Activated CD8-positive, alpha-beta T cell treated with anti-CD3 and anti-CD28 coated beads for 36 hours (primary cell): ENCODE data around the gene POLG2. TPM values are rescaled to one million over a fixed set of nuclear protein-coding genes. Genes with fewer than 3 reads are reported as not detected.
"Not testable (repeated sequence)": the region's sequence is repeated elsewhere in the genome, so short reads cannot be mapped to it uniquely, and the experiment has no call there.

ENCODE experiments used
- ATAC-seq: fragments of 200-7000 bp; cut with Tn5 transposase; one replicate; pipeline ENCODE4 v1.10.0; 2021; ENCODE audit warnings: mild to moderate bottlenecking, moderate library complexity
- CTCF ChIA-PET: fragments of 350-600 bp; sonication (Branson Sonifier 250); formaldehyde crosslinking; loops from one replicate; lab custom pipeline; 2021; ENCODE audit warnings: antibody characterized with exemption; lab: Charles Lee
- POLR2A ChIA-PET: fragments of 350-600 bp; sonication (Branson Sonifier 250); formaldehyde crosslinking; loops from one replicate; lab custom pipeline; 2021; ENCODE audit warnings: antibody characterized with exemption; lab: Charles Lee
- DNase-seq: peaks from one replicate; pipeline ENCODE4 v3.0.0-alpha.2; 2020
- H3K27ac Mint-ChIP-seq: one replicate; pipeline ENCODE4 v1.8.0; 2021; ENCODE audit warnings: mild to moderate bottlenecking, mixed read lengths
- H3K27me3 Mint-ChIP-seq: one replicate; pipeline ENCODE4 v1.8.0; 2021; ENCODE audit warnings: mixed read lengths
- H3K36me3 Mint-ChIP-seq: one replicate; pipeline ENCODE4 v1.8.0; 2021; ENCODE audit warnings: low read depth, mixed read lengths
- H3K4me1 Mint-ChIP-seq: one replicate; pipeline ENCODE4 v1.8.0; 2021; ENCODE audit warnings: low read depth, mixed read lengths
- H3K4me3 Mint-ChIP-seq: one replicate; pipeline ENCODE4 v1.8.0; 2021; ENCODE audit warnings: mild to moderate bottlenecking, moderate library complexity, mixed read lengths
- H3K9me3 Mint-ChIP-seq: one replicate; pipeline ENCODE4 v1.8.0; 2021; ENCODE audit warnings: mixed read lengths
- intact Hi-C: fragments of 100-400 bp; cut with micrococcal nuclease; formaldehyde crosslinking; loops from one replicate; pipeline ENCODE4 v1.10.0; 2022
- total RNA-seq, 2 experiments: library from RNA; stranded (reverse); gene quantifications; one replicate each; pipeline ENCODE4 v1.2.3, GENCODE V29; 2021
- TF ChIP-seq, protein P1 (sequence below): fragments of 200-600 bp; IDR thresholded peaks from one replicate; pipeline ENCODE4 v1.8.0; 2022; ENCODE audit warnings: antibody characterized with exemption, mild to moderate bottlenecking

Gene POLG2
- total RNA-seq, 2 experiments from 2014 or later, result 37.3 to 41.1 TPM

DNA sequence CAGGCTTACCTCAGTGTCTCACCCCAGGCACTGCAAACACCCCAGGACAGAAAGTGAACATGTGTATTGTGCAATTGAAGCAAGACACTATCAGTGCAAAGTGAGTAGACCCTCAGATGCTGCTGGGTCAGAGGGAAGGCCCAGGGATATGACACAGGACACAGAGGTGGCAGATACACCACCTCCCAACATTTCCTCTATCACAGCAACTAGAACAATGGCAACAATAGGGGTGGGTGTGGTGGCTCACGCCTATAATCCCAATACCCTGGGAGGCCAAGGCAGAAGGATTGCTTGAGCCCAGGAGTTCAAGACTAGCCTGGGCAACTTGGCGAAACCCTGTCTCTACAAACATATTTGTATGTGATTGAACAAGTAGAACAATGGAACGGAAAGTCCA lies 25.4 kb downstream of the POLG2 start:
- Mint-ChIP-seq H3K27me3 (no peaks in the 10 kb centered on the region), H3K9me3 (no peaks in the 10 kb centered on the region), H3K4me3 (no peak overlapping the region), H3K36me3 (no peaks in the 10 kb centered on the region), H3K27ac (no peak overlapping the region), H3K4me1 (no peaks in the 10 kb centered on the region)
- TF ChIP-seq, protein P1, sequence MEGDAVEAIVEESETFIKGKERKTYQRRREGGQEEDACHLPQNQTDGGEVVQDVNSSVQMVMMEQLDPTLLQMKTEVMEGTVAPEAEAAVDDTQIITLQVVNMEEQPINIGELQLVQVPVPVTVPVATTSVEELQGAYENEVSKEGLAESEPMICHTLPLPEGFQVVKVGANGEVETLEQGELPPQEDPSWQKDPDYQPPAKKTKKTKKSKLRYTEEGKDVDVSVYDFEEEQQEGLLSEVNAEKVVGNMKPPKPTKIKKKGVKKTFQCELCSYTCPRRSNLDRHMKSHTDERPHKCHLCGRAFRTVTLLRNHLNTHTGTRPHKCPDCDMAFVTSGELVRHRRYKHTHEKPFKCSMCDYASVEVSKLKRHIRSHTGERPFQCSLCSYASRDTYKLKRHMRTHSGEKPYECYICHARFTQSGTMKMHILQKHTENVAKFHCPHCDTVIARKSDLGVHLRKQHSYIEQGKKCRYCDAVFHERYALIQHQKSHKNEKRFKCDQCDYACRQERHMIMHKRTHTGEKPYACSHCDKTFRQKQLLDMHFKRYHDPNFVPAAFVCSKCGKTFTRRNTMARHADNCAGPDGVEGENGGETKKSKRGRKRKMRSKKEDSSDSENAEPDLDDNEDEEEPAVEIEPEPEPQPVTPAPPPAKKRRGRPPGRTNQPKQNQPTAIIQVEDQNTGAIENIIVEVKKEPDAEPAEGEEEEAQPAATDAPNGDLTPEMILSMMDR, result no peak
- no peak for ATAC-seq
- intact Hi-C loops, result no loop called here
- DNase-seq, result no peak
- POLR2A ChIA-PET, result no interaction called here
- CTCF ChIA-PET, result interaction anchor here (1.2 kb wide), 1 partner anchor 50 kb away, joined by 3 read pairs; no protein-coding TSS in a partner anchor

DNA sequence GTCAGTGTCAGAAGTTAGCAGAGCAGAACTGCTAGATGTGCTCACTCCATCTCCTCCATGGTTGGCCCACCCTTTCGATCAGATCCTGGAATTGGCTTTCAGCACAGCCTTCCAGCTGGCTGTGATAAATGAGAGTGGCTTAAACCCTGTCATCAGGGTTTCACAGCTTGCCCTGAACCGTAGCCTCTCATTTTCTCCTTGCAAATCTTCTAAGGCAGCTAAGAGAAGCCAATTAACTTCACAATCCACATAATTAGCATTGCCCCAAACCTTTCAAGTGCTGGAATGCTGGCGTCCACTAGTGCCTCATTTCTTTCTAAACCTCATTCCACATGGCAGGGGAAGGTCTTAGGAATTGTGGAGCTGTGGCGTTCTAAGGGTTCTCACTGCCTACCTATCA lies 26.2 kb downstream of the POLG2 start:
- Mint-ChIP-seq H3K27me3 (no peaks in the 10 kb centered on the region), H3K9me3 (no peaks in the 10 kb centered on the region), H3K27ac (no peak overlapping the region), H3K4me1 (no peaks in the 10 kb centered on the region), H3K4me3 (no peak overlapping the region), H3K36me3 (no peaks in the 10 kb centered on the region)
- no peak for DNase-seq
- ChIA-PET POLR2A (no interaction called here), CTCF (interaction anchor here (1.0 kb wide), 1 partner anchor 179 kb away, joined by 3 read pairs; no protein-coding TSS in a partner anchor)
- ATAC-seq, result no peak
- intact Hi-C loops, result no loop called here
- TF ChIP-seq, protein P1, result no peak

DNA sequence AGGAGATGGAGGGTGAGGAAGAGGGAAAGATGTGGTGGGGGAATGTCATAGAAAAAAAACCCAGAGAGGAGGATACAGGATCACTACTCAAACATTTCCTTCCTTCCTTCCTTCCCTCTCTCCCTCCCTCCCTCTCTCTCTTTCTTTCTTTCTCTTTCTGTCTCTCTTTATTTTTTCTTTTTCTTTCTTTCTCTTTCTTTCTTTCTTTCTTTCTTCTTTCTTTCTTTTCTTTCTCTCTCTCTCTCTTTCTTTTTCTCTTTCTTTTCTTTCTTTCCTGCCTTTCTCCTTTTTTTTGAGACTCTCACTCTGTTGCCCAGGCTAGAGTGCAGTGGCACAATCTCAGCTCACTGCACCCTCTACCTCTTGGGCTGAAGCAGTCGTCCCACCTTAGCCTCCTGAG lies 30.0 kb downstream of the POLG2 start:
- DNase-seq, H3K27me3 Mint-ChIP-seq, H3K4me1 Mint-ChIP-seq, intact Hi-C loops, H3K4me3 Mint-ChIP-seq, H3K9me3 Mint-ChIP-seq, H3K36me3 Mint-ChIP-seq, POLR2A ChIA-PET, ATAC-seq, H3K27ac Mint-ChIP-seq: not testable (repeated sequence)
- TF ChIP-seq, protein P1, result peak; percentile 27
- CTCF ChIA-PET, result interaction anchor here (1.2 to 1.5 kb wide), 2 partner anchors 11 to 47 kb away, joined by 4 to 7 read pairs; no protein-coding TSS in a partner anchor

DNA sequence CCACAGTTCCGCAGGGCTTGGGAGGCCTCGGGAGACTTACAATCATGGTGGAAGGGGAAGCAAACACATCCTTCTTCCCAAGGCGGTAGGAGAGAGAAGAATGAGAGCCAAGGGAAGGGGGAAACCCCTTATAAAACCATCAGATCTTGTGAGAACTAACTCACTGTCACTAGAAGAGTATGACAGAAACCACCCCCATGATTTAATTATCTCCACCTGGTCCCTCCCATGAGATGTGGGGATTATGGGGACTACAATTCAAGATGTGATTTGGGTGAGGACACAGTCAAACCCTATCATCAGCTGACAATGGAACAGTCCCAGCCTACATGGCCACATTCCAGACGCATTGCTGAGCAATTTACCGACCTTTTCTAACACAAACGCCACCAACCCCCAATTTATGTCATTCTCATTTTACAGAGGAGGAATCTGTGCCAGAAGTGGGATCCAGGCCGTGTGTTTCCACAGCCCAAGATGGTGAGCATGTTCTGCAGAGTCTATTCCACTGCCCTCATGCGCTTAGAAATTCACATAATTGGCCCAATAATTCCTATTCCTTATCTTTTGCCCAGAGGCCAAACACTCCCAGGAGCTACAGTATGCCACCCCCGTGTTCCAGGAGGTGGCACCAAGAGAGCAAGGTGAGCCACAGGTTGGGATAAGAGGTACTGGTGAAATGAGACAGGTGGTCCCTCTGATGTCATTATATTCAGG lies 30.7 kb downstream of the POLG2 start:
- Mint-ChIP-seq H3K9me3 (no peaks in the 10 kb centered on the region), H3K4me1 (no peaks in the 10 kb centered on the region), H3K27me3 (no peaks in the 10 kb centered on the region), H3K36me3 (no peaks in the 10 kb centered on the region), H3K4me3 (no peak overlapping the region), H3K27ac (no peak overlapping the region)
- ChIA-PET CTCF (interaction anchor here (1.5 kb wide), 1 partner anchor 47 kb away, joined by 7 read pairs; no protein-coding TSS in a partner anchor), POLR2A (no interaction called here)
- TF ChIP-seq, protein P1, result no peak
- DNase-seq (no peak), ATAC-seq (no peak)
- intact Hi-C loops, result no loop called here

DNA sequence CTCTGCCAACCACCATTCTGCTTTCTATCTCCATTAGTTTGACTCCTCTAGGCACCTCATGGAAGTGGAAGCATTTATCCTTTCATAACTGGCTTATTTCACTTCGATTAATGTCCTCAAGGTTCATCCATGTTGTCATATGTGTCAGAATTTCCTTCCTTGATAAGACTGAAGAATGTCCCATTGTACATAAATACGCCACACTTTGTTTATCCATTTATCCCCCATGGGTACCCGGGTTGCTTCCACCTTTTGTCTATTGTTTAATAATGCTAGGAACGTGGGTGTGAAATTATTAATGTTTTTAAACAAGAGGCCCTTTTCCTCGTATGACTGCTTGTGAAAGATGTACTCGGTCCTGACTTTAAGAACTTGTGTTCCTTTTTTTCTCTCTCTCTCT lies 35.1 kb downstream of the POLG2 start:
- ChIA-PET CTCF (interaction anchor here (1.1 kb wide), 1 partner anchor 31 kb away, joined by 5 read pairs; no protein-coding TSS in a partner anchor), POLR2A (no interaction called here)
- H3K27ac Mint-ChIP-seq, result no peak overlapping the region
- H3K9me3 Mint-ChIP-seq, result no peaks in the 10 kb centered on the region
- H3K4me1 Mint-ChIP-seq, result peaks cover under 1% of the 10 kb centered on the region
- intact Hi-C loops, result no loop called here
- DNase-seq, result no peak
- TF ChIP-seq, protein P1, result no peak
- H3K36me3 Mint-ChIP-seq, result no peaks in the 10 kb centered on the region
- no peak overlapping the region for H3K4me3 Mint-ChIP-seq
- no peaks in the 10 kb centered on the region for H3K27me3 Mint-ChIP-seq
- ATAC-seq, result no peak
